H9 (cell line): Measurements from ENCODE around the gene DEFB108B. TPM values are rescaled to one million over a fixed set of nuclear protein-coding genes. Genes with fewer than 3 reads are reported as not detected.
"Not testable (repeated sequence)": the region's sequence is repeated elsewhere in the genome, so short reads cannot be mapped to it uniquely, and the experiment has no call there.

Source experiments
- DNase-seq: peaks from one replicate; pipeline ENCODE4 v3.0.0-alpha.2; 2017
- H2AFZ ChIP-seq: one replicate; pipeline ENCODE4 v1.6.1; 2013; ENCODE audit warnings: mild to moderate bottlenecking, low read length, control low read depth, moderate library complexity
- H2AK5ac ChIP-seq: 2 replicates; pipeline ENCODE4 v1.6.1; 2013; ENCODE audit warnings: low read length, control low read depth, mixed read lengths; ENCODE audit not compliant: insufficient read length
- H2BK120ac ChIP-seq: one replicate; pipeline ENCODE4 v1.6.1; 2013; ENCODE audit warnings: low read depth, mild to moderate bottlenecking, low read length, control low read depth, inconsistent platforms; ENCODE audit not compliant: poor library complexity, severe bottlenecking
- H2BK12ac ChIP-seq: 2 replicates; pipeline ENCODE4 v1.6.1; 2013; ENCODE audit warnings: low read length, control low read depth, mixed read lengths, low read depth; ENCODE audit not compliant: insufficient read length
- H2BK15ac ChIP-seq: 2 replicates; pipeline ENCODE4 v1.6.1; 2013; ENCODE audit warnings: low read depth, low read length, control low read depth
- H2BK20ac ChIP-seq: one replicate; pipeline ENCODE4 v1.6.1; 2013; ENCODE audit warnings: low read depth, mild to moderate bottlenecking, low read length, control low read depth, inconsistent platforms; ENCODE audit not compliant: poor library complexity, severe bottlenecking
- H2BK5ac ChIP-seq: 2 replicates; pipeline ENCODE4 v1.6.1; 2013; ENCODE audit warnings: low read length, control low read depth, mixed read lengths; ENCODE audit not compliant: insufficient read length
- H3K14ac ChIP-seq: 2 replicates; pipeline ENCODE4 v1.6.1; 2013; ENCODE audit warnings: low read length, control low read depth; ENCODE audit not compliant: insufficient read depth
- H3K18ac ChIP-seq: 2 replicates; pipeline ENCODE4 v1.6.1; 2013; ENCODE audit warnings: low read depth, mild to moderate bottlenecking, mixed read lengths, low read length, control low read depth; ENCODE audit not compliant: insufficient read length
- H3K23ac ChIP-seq: 2 replicates; pipeline ENCODE4 v1.6.1; 2013; ENCODE audit warnings: low read length, control low read depth, mixed read lengths, low read depth; ENCODE audit not compliant: insufficient read length
- H3K23me2 ChIP-seq: 2 replicates; pipeline ENCODE4 v1.6.1; 2013; ENCODE audit warnings: low read depth, mild to moderate bottlenecking, mixed read lengths, low read length, control low read depth; ENCODE audit not compliant: insufficient read length, poor library complexity, severe bottlenecking
- H3K27ac ChIP-seq: 2 replicates; pipeline ENCODE4 v1.5.1; 2013; ENCODE audit warnings: low read length, control low read depth, mixed read lengths, low read depth; ENCODE audit not compliant: insufficient read length
- H3K27me3 ChIP-seq: 2 replicates; pipeline ENCODE4 v1.6.1; 2013; ENCODE audit warnings: low read length, control low read depth, inconsistent platforms; ENCODE audit not compliant: insufficient read depth
- H3K4ac ChIP-seq: 2 replicates; pipeline ENCODE4 v1.6.1; 2013; ENCODE audit warnings: low read depth, mild to moderate bottlenecking, control low read depth, inconsistent platforms, low read length, moderate library complexity
- H3K4me1 ChIP-seq: 2 replicates; pipeline ENCODE4 v1.6.1; 2013; ENCODE audit warnings: low read length, control low read depth, inconsistent platforms; ENCODE audit not compliant: insufficient read depth
- H3K4me2 ChIP-seq: 2 replicates; pipeline ENCODE4 v1.6.1; 2013; ENCODE audit warnings: low read length, control low read depth, mixed read lengths; ENCODE audit not compliant: insufficient read length, insufficient read depth
- H3K56ac ChIP-seq: 2 replicates; pipeline ENCODE4 v1.6.1; 2013; ENCODE audit warnings: low read depth, mild to moderate bottlenecking, mixed read lengths, low read length, control low read depth; ENCODE audit not compliant: insufficient read length
- H3K79me1 ChIP-seq: 2 replicates; pipeline ENCODE4 v1.6.1; 2013; ENCODE audit warnings: low read depth, mild to moderate bottlenecking, moderate library complexity, low read length, control low read depth, inconsistent platforms; ENCODE audit not compliant: insufficient read depth, poor library complexity, severe bottlenecking
- H3K79me2 ChIP-seq: 2 replicates; pipeline ENCODE4 v1.6.1; 2013; ENCODE audit warnings: low read length, control low read depth, inconsistent platforms; ENCODE audit not compliant: insufficient read depth
- H3K9ac ChIP-seq: 2 replicates; pipeline ENCODE4 v1.6.1; 2013; ENCODE audit warnings: low read length, control low read depth, mixed read lengths; ENCODE audit not compliant: insufficient read length; ENCODE audit errors: extremely low read depth
- H3K9me3 ChIP-seq: one replicate; pipeline ENCODE4 v1.6.1; 2013; ENCODE audit warnings: low read depth, low read length, inconsistent platforms; ENCODE audit not compliant: control insufficient read depth
- H3T11ph ChIP-seq: one replicate; pipeline ENCODE4 v1.6.1; 2013; ENCODE audit warnings: mild to moderate bottlenecking, low read length, control low read depth, inconsistent platforms
- H4K20me1 ChIP-seq: one replicate; pipeline ENCODE4 v1.6.1; 2013; ENCODE audit not compliant: control insufficient read depth, insufficient read length, insufficient read depth
- H4K5ac ChIP-seq: 2 replicates; pipeline ENCODE4 v1.6.1; 2013; ENCODE audit warnings: low read depth, mild to moderate bottlenecking, mixed read lengths, low read length, control low read depth; ENCODE audit not compliant: insufficient read length
- H4K8ac ChIP-seq: replicated peaks from 2 replicates; pipeline ENCODE4 v1.6.1; 2013; ENCODE audit warnings: low read length, control low read depth, mixed read lengths, low read depth; ENCODE audit not compliant: insufficient read length
- H4K91ac ChIP-seq: 2 replicates; pipeline ENCODE4 v1.6.1; 2013; ENCODE audit warnings: low read depth, mild to moderate bottlenecking, moderate library complexity, mixed read lengths, low read length, control low read depth; ENCODE audit not compliant: insufficient read length
- H3K27ac Mint-ChIP-seq, 3 experiments: 2 replicates in 2 of 3; 3 replicates in 1 of 3; pipeline ENCODE4 v1.8.0; 2020 to 2021; ENCODE audit warnings: mixed read lengths in 3 of 3, mild to moderate bottlenecking in 1 of 3, moderate library complexity in 1 of 3
- H3K27me3 Mint-ChIP-seq: 2 replicates; pipeline ENCODE4 v1.8.0; 2021; ENCODE audit warnings: low read depth, mild to moderate bottlenecking, moderate library complexity, mixed read lengths
- H3K36me3 Mint-ChIP-seq, 3 experiments: 2 replicates in 2 of 3; 3 replicates in 1 of 3; pipeline ENCODE4 v1.8.0; 2020 to 2021; ENCODE audit warnings: low read depth in 3 of 3, mixed read lengths in 3 of 3; ENCODE audit not compliant: insufficient read depth in 1 of 3
- H3K4me1 Mint-ChIP-seq, 2 experiments: 2 replicates each; pipeline ENCODE4 v1.8.0; 2020; ENCODE audit warnings: mixed read lengths in 2 of 2
- H3K4me3 Mint-ChIP-seq, 2 experiments: 2 replicates in 1 of 2; 3 replicates in 1 of 2; pipeline ENCODE4 v1.8.0; 2020 to 2021; ENCODE audit warnings: mild to moderate bottlenecking in 2 of 2, mixed read lengths in 2 of 2, moderate library complexity in 1 of 2
- H3K9me3 Mint-ChIP-seq, 2 experiments: 2 replicates in 1 of 2; 3 replicates in 1 of 2; pipeline ENCODE4 v1.8.0; 2020; ENCODE audit warnings: mild to moderate bottlenecking in 2 of 2, mixed read lengths in 2 of 2, moderate library complexity in 1 of 2
- CTCF ChIP-seq: fragments of 200-600 bp; sonication (generic); conservative IDR thresholded peaks from 3 replicates; pipeline ENCODE4 v1.8.0; 2021; ENCODE audit warnings: antibody characterized with exemption, mild to moderate bottlenecking
- WGBS: extraction: QIAGEN DNeasy Blood & Tissue Kit; methylation state at CpG from one replicate; pipeline ENCODE4 v1.1.7; 2013; ENCODE audit warnings: missing lambda C conversion rate, low lambda C conversion rate, mixed read lengths; ENCODE audit not compliant: insufficient read length; ENCODE audit errors: extremely low coverage; 5-methylcytosine and 5-hydroxymethylcytosine counted together
- total RNA-seq: library from RNA; stranded (reverse); gene quantifications from 2 replicates; pipeline ENCODE4 v1.2.1, GENCODE V29; 2021

DEFB108B gene
- total RNA-seq, 1 experiment from 2014 or later: not detected

DNA sequence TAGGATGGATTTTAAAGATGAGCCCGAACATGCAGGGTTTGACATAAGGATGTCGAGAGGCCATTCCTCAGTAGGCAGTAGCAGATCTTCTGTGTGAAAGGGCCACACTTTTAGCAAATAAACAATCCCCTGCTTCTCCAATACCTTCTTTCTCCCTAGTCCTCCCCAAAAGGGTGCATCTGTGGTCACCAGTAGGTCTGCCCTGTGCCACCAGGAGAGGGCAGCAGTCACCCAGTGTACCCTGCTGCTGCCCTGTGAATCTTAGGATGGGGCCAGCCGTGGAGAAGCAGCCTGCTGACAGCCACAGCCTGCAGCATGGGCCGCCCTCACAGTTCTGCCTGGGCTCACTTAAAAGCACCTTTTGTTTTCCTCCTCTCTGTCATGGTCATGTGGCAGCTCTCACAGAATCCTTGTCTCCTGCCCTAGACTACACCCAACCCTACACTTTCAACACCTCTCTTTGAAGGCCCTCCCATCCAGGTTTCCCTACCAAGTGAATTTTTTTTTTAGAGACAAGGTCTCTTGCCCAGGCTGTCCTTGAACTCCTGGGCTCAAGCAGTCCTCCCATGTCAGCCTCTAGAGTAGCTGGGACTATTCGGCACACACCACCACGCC, 40.3 kb upstream of the DEFB108B start:
- not testable (repeated sequence) for H3T11ph ChIP-seq, H3K79me1 ChIP-seq, H4K20me1 ChIP-seq, H2BK120ac ChIP-seq, H3K27ac ChIP-seq, H3K23ac ChIP-seq, H3K27me3 Mint-ChIP-seq, H4K8ac ChIP-seq, H3K9me3 ChIP-seq, H3K23me2 ChIP-seq, H4K5ac ChIP-seq, H2AK5ac ChIP-seq, H3K56ac ChIP-seq, H3K18ac ChIP-seq, H3K9ac ChIP-seq, DNase-seq, H2BK20ac ChIP-seq, H4K91ac ChIP-seq, H3K4me3 Mint-ChIP-seq, H2BK5ac ChIP-seq, H3K4me2 ChIP-seq, H3K9me3 Mint-ChIP-seq, H3K4ac ChIP-seq, H2AFZ ChIP-seq, H3K79me2 ChIP-seq, H2BK15ac ChIP-seq, H3K27me3 ChIP-seq, H3K4me1 ChIP-seq, H3K14ac ChIP-seq, H2BK12ac ChIP-seq
- H3K4me1 Mint-ChIP-seq: peaks cover 13% of the 10 kb centered on the region in 2 experiments
- TF ChIP-seq CTCF: peak; percentile 71
- H3K27ac Mint-ChIP-seq: 0 out of 7 replicates have a peak overlapping the region, but pooled peaks of 1 of the 3 experiments have one; percentile 57
- peaks cover 4 to 17% (median 8%) of the 10 kb centered on the region in 3 experiments; a peak in 6 of 7 replicates for H3K36me3 Mint-ChIP-seq
- WGBS: no CpG with 5 or more reads among the region's 6 CpGs

GRCh38 chr11:71794386-71795040, 38.5 kb upstream of the DEFB108B start:
- H2BK5ac ChIP-seq: not testable (repeated sequence)

More at GRCh38 chr11:71794386-71795040, 38.5 kb upstream of the DEFB108B start:
- H3K36me3 Mint-ChIP-seq: peaks cover 4 to 17% (median 16%) of the 10 kb centered on the region in 3 experiments; a peak in 6 of 7 replicates
- H2AK5ac ChIP-seq, H3K4me2 ChIP-seq, H3K9me3 ChIP-seq, H3K27me3 Mint-ChIP-seq, H3K79me1 ChIP-seq, H3K27ac Mint-ChIP-seq, H3K23me2 ChIP-seq, H3K27me3 ChIP-seq, DNase-seq, H3K9ac ChIP-seq, H3K4me1 Mint-ChIP-seq, H3K27ac ChIP-seq, H2BK120ac ChIP-seq, H3K4ac ChIP-seq, H3K4me3 Mint-ChIP-seq, H3K79me2 ChIP-seq, H2BK15ac ChIP-seq, H3K9me3 Mint-ChIP-seq, H3K18ac ChIP-seq, H3K56ac ChIP-seq, H3K4me1 ChIP-seq, H4K5ac ChIP-seq, H4K91ac ChIP-seq, H2BK20ac ChIP-seq, H2AFZ ChIP-seq, H3K23ac ChIP-seq, H3K14ac ChIP-seq, H2BK12ac ChIP-seq, H4K8ac ChIP-seq, H3T11ph ChIP-seq, H4K20me1 ChIP-seq: not testable (repeated sequence)
- no CpG with 5 or more reads among the region's 13 CpGs for WGBS
